ENCODE results near the gene SHFL. TPM values are rescaled to one million over a fixed set of nuclear protein-coding genes. Genes with fewer than 3 reads are reported as not detected.
A peak's percentile ranks its signal among the peaks of the same experiment; 100 is the strongest.

Gene SHFL
- polyA plus RNA-seq, 1 of the 3 experiments (the other 2 are of a cell fraction) = 36.6 TPM

GRCh38 chr19:10061717-10062310 lies 24.3 kb upstream of the SHFL start:
- no peaks in the 10 kb centered on the region for H3K36me3 ChIP-seq (replicated peaks in 1 of 2; ENCODE audit: control insufficient read depth in 1 of 2, insufficient read depth in 2 of 2, low read length in 1 of 2)
- H3K27me3 ChIP-seq (ENCODE audit: insufficient read depth) = peaks cover 38% of the 10 kb centered on the region
- CTCF ChIA-PET = interaction anchor here (0.6 kb wide), 1 partner anchor 1750 kb away, joined by 4 read pairs; no protein-coding TSS in a partner anchor
- no peaks in the 10 kb centered on the region for H3K79me2 ChIP-seq (ENCODE audit: insufficient read depth)
- no peak overlapping the region for H3K9ac ChIP-seq
- H3K4me1 ChIP-seq (ENCODE audit: control insufficient read depth in 1 of 2, insufficient read depth in 2 of 2, low read depth in 1 of 2, low read length in 1 of 2) = no peaks in the 10 kb centered on the region
- no peak overlapping the region for H3K4me3 ChIP-seq (ENCODE audit: low read depth in 2 of 2, low read length in 1 of 2)
- H3K27ac ChIP-seq (ENCODE audit: low read depth in 2 of 2, low read length in 1 of 2) = no peak overlapping the region
- H3K4me2 ChIP-seq = no peak overlapping the region
- WGBS (ENCODE audit: low lambda C conversion rate) = 20% methylated on average over 2 of the region's 21 CpGs
- no peaks in the 10 kb centered on the region for H3K9me3 ChIP-seq
- H3F3A ChIP-seq (replicated peaks; ENCODE audit: insufficient read depth) = peaks cover 5% of the 10 kb centered on the region
- POLR2A ChIA-PET = interaction anchor here (0.5 kb wide), 1 partner anchor 109 kb away, joined by 3 read pairs; no protein-coding TSS in a partner anchor
- H3K9me2 ChIP-seq = no peaks in the 10 kb centered on the region
- TF ChIP-seq, protein P1, sequence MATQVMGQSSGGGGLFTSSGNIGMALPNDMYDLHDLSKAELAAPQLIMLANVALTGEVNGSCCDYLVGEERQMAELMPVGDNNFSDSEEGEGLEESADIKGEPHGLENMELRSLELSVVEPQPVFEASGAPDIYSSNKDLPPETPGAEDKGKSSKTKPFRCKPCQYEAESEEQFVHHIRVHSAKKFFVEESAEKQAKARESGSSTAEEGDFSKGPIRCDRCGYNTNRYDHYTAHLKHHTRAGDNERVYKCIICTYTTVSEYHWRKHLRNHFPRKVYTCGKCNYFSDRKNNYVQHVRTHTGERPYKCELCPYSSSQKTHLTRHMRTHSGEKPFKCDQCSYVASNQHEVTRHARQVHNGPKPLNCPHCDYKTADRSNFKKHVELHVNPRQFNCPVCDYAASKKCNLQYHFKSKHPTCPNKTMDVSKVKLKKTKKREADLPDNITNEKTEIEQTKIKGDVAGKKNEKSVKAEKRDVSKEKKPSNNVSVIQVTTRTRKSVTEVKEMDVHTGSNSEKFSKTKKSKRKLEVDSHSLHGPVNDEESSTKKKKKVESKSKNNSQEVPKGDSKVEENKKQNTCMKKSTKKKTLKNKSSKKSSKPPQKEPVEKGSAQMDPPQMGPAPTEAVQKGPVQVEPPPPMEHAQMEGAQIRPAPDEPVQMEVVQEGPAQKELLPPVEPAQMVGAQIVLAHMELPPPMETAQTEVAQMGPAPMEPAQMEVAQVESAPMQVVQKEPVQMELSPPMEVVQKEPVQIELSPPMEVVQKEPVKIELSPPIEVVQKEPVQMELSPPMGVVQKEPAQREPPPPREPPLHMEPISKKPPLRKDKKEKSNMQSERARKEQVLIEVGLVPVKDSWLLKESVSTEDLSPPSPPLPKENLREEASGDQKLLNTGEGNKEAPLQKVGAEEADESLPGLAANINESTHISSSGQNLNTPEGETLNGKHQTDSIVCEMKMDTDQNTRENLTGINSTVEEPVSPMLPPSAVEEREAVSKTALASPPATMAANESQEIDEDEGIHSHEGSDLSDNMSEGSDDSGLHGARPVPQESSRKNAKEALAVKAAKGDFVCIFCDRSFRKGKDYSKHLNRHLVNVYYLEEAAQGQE (IDR thresholded peaks at IDR 0.05; ENCODE audit: low read depth, low read length) = peak; percentile 96
- no peak for TF ChIP-seq JUND (IDR thresholded peaks at IDR 0.05)
- no peak for DNase-seq
- H2AFZ ChIP-seq (ENCODE audit: low read depth) = no peak overlapping the region
- H4K20me1 ChIP-seq (ENCODE audit: insufficient read depth) = no peaks in the 10 kb centered on the region

- POLR2A ChIA-PET = no interaction called here
- TF ChIP-seq MXI1 (IDR thresholded peaks at IDR 0.05; ENCODE audit: low read depth, low read length) (no peak), USF1 (IDR thresholded peaks at IDR 0.05; ENCODE audit: borderline replicate concordance, low read depth) (no peak), RXRA (IDR thresholded peaks at IDR 0.05; ENCODE audit: borderline replicate concordance, low read depth) (no peak), EZH2phosphoT487 (IDR thresholded peaks at IDR 0.05; ENCODE audit: borderline replicate concordance, low read depth) (no peak), EP300 (IDR thresholded peaks at IDR 0.05; ENCODE audit: borderline replicate concordance in 1 of 2, low read depth in 1 of 2, low read length in 1 of 2) (no peak), SIN3A (IDR thresholded peaks at IDR 0.05; ENCODE audit: borderline replicate concordance, low read depth, low read length) (no peak), FOXM1 (IDR thresholded peaks at IDR 0.05; ENCODE audit: low read depth) (no peak)
- TF ChIP-seq, protein P1 (IDR thresholded peaks at IDR 0.05; ENCODE audit: low read depth, low read length) = no peak
- TF ChIP-seq, protein P2, sequence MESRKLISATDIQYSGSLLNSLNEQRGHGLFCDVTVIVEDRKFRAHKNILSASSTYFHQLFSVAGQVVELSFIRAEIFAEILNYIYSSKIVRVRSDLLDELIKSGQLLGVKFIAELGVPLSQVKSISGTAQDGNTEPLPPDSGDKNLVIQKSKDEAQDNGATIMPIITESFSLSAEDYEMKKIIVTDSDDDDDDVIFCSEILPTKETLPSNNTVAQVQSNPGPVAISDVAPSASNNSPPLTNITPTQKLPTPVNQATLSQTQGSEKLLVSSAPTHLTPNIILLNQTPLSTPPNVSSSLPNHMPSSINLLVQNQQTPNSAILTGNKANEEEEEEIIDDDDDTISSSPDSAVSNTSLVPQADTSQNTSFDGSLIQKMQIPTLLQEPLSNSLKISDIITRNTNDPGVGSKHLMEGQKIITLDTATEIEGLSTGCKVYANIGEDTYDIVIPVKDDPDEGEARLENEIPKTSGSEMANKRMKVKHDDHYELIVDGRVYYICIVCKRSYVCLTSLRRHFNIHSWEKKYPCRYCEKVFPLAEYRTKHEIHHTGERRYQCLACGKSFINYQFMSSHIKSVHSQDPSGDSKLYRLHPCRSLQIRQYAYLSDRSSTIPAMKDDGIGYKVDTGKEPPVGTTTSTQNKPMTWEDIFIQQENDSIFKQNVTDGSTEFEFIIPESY (IDR thresholded peaks at IDR 0.05; ENCODE audit: borderline replicate concordance, low read depth) = no peak
- H3K27me3 ChIP-seq (ENCODE audit: insufficient read depth) = peaks cover 27% of the 10 kb centered on the region
- no peaks in the 10 kb centered on the region for H4K20me1 ChIP-seq (ENCODE audit: insufficient read depth)
- H3K9me2 ChIP-seq = no peaks in the 10 kb centered on the region
- no peak overlapping the region for H3K9ac ChIP-seq
- 2% methylated on average over 4 of the region's 4 CpGs for WGBS (ENCODE audit: low lambda C conversion rate)
- no peak overlapping the region for H2AFZ ChIP-seq (ENCODE audit: low read depth)
- DNase-seq = no peak
- H3K27ac ChIP-seq (ENCODE audit: low read depth in 2 of 2, low read length in 1 of 2) = no peak overlapping the region
- no peaks in the 10 kb centered on the region for H3K79me2 ChIP-seq (ENCODE audit: insufficient read depth)
- H3K4me3 ChIP-seq (ENCODE audit: low read depth in 2 of 2, low read length in 1 of 2) = no peak overlapping the region
- no peaks in the 10 kb centered on the region for H3K9me3 ChIP-seq
- H3K4me1 ChIP-seq (ENCODE audit: control insufficient read depth in 1 of 2, insufficient read depth in 2 of 2, low read depth in 1 of 2, low read length in 1 of 2) = no peaks in the 10 kb centered on the region
- CTCF ChIA-PET = interaction anchor here (1.1 to 2.2 kb wide), 2 partner anchors 41 to 138 kb away, joined by 3 to 9 read pairs; no protein-coding TSS in a partner anchor
- peaks cover 5% of the 10 kb centered on the region for H3F3A ChIP-seq (replicated peaks; ENCODE audit: insufficient read depth)
- H3K4me2 ChIP-seq = no peak overlapping the region
- no peaks in the 10 kb centered on the region for H3K36me3 ChIP-seq (replicated peaks in 1 of 2; ENCODE audit: control insufficient read depth in 1 of 2, insufficient read depth in 2 of 2, low read length in 1 of 2)
Observed at GRCh38 chr19:10068205-10068604, 17.9 kb upstream of the SHFL start.
